ENCODE measurements around the gene SART1.

- TF ChIP-seq POLR2AphosphoS5 (IDR thresholded peaks at IDR 0.05): peak in 1 of 3 donors; percentile 50
- TF ChIP-seq CTCF (IDR thresholded peaks at IDR 0.05): no peak
- TF ChIP-seq POLR2A (IDR thresholded peaks at IDR 0.05): no peak
Measured at GRCh38 chr11:66012946-66013761, 51.6 kb downstream of the SART1 start.

Data from breast epithelium (tissue), 3 donors.